Nephron progenitor cell (in vitro differentiated cells): ENCODE measurements around the gene SEMA4C.
"Not testable (repeated sequence)": the region's sequence is repeated elsewhere in the genome, so short reads cannot be mapped to it uniquely, and the experiment has no call there.

Source experiments
- DNase-seq: peaks from one replicate; pipeline ENCODE4 v3.0.0; 2021
- H3K27ac Mint-ChIP-seq: 2 replicates; pipeline ENCODE4 v1.8.0; 2021; ENCODE audit warnings: mild to moderate bottlenecking, moderate library complexity, mixed read lengths
- H3K27me3 Mint-ChIP-seq: 2 replicates; pipeline ENCODE4 v1.8.0; 2021; ENCODE audit warnings: mild to moderate bottlenecking, low read depth, mixed read lengths; ENCODE audit not compliant: poor library complexity
- H3K36me3 Mint-ChIP-seq: 2 replicates; pipeline ENCODE4 v1.8.0; 2021; ENCODE audit warnings: low read depth, mixed read lengths
- H3K4me1 Mint-ChIP-seq: 2 replicates; pipeline ENCODE4 v1.8.0; 2021; ENCODE audit warnings: mixed read lengths
- H3K4me3 Mint-ChIP-seq: 2 replicates; pipeline ENCODE4 v1.8.0; 2021; ENCODE audit warnings: mild to moderate bottlenecking, moderate library complexity, mixed read lengths
- H3K9me3 Mint-ChIP-seq: 2 replicates; pipeline ENCODE4 v1.8.0; 2021; ENCODE audit warnings: mild to moderate bottlenecking, moderate library complexity, mixed read lengths
- TF ChIP-seq, protein P1 (sequence below): fragments of 200-600 bp; sonication (generic); IDR thresholded peaks from 2 replicates; pipeline ENCODE4 v1.5.0; 2021; ENCODE audit warnings: antibody characterized with exemption

The SEMA4C gene

DNA sequence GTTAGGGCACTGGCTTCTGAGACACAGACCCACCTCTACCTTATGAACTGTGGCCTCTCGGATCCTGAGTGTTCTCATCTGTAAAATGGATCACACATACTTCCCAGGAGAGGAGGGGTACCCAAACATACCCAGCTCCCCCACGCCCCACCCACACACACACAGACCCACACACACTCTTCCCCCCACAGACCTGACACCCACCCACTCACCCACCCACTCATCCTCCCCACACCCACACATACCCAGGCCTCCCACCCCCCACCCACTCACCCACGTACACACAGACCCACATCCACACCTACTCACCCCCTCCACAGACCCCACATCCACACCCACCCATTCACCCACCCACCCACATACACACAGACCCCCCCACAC, 24.3 kb upstream of the SEMA4C start:
- Mint-ChIP-seq H3K27ac (no peak overlapping the region), H3K36me3 (no peaks in the 10 kb centered on the region), H3K27me3 (no peaks in the 10 kb centered on the region), H3K9me3 (no peaks in the 10 kb centered on the region), H3K4me3 (no peak overlapping the region), H3K4me1 (peaks cover 85% of the 10 kb centered on the region)
- DNase-seq: no peak
- TF ChIP-seq, protein P1, sequence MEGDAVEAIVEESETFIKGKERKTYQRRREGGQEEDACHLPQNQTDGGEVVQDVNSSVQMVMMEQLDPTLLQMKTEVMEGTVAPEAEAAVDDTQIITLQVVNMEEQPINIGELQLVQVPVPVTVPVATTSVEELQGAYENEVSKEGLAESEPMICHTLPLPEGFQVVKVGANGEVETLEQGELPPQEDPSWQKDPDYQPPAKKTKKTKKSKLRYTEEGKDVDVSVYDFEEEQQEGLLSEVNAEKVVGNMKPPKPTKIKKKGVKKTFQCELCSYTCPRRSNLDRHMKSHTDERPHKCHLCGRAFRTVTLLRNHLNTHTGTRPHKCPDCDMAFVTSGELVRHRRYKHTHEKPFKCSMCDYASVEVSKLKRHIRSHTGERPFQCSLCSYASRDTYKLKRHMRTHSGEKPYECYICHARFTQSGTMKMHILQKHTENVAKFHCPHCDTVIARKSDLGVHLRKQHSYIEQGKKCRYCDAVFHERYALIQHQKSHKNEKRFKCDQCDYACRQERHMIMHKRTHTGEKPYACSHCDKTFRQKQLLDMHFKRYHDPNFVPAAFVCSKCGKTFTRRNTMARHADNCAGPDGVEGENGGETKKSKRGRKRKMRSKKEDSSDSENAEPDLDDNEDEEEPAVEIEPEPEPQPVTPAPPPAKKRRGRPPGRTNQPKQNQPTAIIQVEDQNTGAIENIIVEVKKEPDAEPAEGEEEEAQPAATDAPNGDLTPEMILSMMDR: no peak

DNA sequence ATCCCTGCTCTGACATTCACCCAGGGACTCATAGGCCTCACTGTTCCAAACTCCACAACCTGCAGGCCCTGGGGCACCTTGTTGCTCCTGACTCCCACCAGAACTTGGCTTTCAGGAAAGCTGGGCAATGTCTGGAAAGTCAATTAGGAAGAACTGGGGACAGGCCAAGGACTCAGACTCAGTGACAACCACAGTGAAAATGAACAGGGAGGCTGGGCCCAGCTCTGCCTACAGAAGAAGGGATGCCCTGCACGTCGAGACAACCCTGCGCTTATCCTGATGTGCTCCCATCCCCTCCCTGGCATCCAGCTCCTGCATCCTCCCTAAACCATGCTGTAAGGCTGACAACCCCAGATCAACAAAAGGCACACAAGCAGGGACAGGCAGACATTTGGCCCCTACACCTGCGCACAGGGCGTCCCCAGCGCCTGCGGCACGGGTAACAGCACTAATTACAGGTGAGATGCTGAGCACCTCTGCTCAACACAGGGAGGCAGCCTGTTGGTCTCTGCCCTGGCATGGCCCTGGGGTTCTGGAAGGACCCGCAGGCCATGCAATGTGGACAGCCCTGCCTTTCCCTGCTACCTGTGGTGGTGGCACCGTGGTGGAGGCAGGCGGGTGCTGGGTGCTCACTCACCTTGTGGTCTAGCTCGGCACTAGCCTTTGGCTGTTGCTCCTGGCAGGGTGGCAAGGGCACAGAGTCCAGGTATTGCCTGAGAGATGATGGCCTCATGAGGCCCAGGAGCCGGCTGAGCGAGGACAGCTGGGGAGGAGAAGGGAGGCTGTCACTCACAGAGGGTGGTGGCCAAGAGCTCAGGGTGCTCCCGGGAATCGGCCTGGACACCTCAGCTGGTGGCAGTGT, 23.6 kb upstream of the SEMA4C start:
- TF ChIP-seq, protein P1: no peak
- peaks cover 85% of the 10 kb centered on the region for H3K4me1 Mint-ChIP-seq

DNA sequence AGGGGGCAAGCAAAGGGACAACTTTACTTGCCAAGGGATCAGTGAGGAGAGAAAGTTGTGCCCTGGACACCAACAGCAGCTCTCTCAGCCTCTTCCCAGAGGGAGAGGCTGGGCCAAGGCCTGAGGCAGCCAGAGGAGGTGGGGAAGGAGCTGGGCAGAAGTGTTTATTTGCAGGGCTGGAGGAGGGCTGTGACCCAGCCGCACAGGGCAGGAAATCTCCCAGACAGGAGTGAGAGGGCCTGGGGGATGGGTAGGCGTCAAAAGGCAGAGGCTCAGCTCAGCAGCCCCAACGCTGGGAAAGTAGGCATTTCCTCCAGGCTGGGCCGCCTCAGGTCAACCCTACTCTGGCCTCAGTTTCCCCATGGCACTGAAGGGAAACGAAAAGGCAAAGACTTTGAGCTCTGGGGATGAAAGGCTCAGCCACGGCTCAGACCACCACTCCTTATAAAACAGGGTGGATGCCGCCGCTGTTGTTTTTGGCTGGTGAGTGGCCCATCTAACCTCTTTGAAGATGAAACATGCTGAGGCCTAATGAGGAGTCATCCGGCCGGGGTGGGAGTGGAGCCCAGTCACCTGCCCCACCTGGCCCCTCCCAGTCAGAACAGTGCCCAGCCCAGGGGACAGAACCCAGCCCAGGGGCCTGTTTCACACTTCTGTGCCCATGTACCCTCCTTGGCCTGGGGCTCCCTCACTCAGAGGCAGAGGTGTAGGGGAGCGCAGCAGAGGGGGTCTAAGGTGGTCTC, 21.9 kb upstream of the SEMA4C start:
- TF ChIP-seq, protein P1: no peak
- Mint-ChIP-seq H3K27ac (peak overlapping the region; percentile 90), H3K4me1 (peaks cover 84% of the 10 kb centered on the region), H3K27me3 (no peaks in the 10 kb centered on the region), H3K36me3 (no peaks in the 10 kb centered on the region), H3K4me3 (peak overlapping the region; percentile 50), H3K9me3 (no peaks in the 10 kb centered on the region)
- peak; percentile 33 for DNase-seq

More for the DNA sequence above, 23.6 kb upstream of the SEMA4C start:
- H3K27me3 Mint-ChIP-seq: no peaks in the 10 kb centered on the region
- H3K36me3 Mint-ChIP-seq: no peaks in the 10 kb centered on the region
- no peak overlapping the region for H3K4me3 Mint-ChIP-seq
- H3K9me3 Mint-ChIP-seq: no peaks in the 10 kb centered on the region
- DNase-seq: no peak
- H3K27ac Mint-ChIP-seq: peak overlapping the region; percentile 29

DNA sequence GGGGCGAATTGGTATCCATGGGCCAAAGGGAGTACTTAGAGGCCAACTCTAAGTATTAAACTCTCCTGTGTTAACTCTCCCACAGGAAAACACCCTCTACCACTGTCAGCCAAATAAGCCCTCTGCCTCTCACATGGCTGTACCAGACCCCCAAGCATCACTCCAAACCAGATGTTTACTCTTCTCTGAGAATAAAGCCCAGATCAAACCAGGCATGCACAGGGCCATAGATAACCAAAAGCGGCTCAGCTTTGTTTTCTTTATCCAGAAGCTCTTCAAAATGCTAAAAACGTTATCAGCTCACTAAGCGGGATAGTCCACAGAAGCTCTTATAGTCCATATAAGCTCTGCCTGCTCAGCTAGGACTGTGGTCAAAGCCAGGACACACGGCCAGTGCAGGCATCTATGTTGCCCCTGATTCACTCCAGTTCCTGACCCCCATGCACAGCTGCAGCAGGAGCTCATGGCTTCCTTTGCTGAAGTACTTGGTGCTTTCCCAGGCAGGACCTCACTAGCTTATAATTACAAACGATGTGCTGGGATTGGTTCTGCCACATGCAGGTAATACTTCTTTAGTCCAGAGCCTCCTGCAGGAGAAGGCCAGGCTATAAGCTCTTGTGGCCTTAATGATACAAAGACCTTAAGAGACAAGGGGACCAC, 21.0 kb upstream of the SEMA4C start:
- TF ChIP-seq, protein P1: no peak
- H3K9me3 Mint-ChIP-seq: no peaks in the 10 kb centered on the region
- H3K4me1 Mint-ChIP-seq: peaks cover 83% of the 10 kb centered on the region
- H3K4me3 Mint-ChIP-seq: peak overlapping the region; percentile 50
- H3K27ac Mint-ChIP-seq: peak overlapping the region; percentile 90
- no peaks in the 10 kb centered on the region for H3K27me3 Mint-ChIP-seq
- H3K36me3 Mint-ChIP-seq: no peaks in the 10 kb centered on the region
- DNase-seq: no peak

DNA sequence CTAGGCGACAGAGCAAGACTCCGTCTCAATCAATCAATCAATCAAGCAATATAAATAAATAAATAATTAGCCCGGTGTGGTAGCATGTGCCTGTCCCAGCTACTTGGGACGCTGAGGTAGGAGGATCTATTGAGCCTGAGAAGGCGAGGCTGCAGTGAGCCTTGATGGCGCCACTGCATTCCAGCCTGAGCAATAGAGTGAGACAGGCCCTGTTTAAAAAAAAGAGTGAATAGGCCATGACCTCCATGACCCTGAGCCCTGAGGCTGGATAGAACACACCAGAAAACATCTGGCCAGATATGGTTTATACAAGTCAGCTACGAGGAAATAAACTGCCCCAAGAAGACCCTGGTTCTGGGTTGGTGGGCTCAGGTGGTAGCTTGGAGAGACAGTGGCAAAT, 20.4 kb upstream of the SEMA4C start:
- TF ChIP-seq, protein P1: no peak
- no peaks in the 10 kb centered on the region for H3K27me3 Mint-ChIP-seq
- no peak overlapping the region for H3K4me3 Mint-ChIP-seq
- DNase-seq: no peak
- H3K4me1 Mint-ChIP-seq: peaks cover 80% of the 10 kb centered on the region
- no peaks in the 10 kb centered on the region for H3K9me3 Mint-ChIP-seq
- H3K36me3 Mint-ChIP-seq: no peaks in the 10 kb centered on the region
- peak overlapping the region; percentile 90 for H3K27ac Mint-ChIP-seq

DNA sequence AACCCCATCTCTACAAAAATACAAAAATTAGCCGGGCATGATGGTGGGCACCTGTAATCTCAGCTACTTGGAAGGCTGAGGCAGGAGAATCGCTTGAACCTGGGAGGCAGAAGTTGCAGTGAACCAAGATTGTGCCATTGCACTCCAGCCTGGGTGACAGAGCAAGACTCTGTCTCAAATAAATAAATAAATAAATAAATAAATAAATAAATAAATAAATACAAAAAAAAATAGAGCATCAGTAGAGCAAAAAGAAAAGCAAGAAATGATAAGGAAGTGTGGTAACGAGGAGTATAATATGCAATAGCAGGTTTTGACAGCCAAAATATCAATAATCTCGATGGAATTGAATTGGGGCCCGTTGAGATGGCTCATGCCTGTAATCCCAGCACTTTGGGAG, 19.6 kb upstream of the SEMA4C start:
- DNase-seq, H3K9me3 Mint-ChIP-seq, H3K4me3 Mint-ChIP-seq, H3K27me3 Mint-ChIP-seq, H3K27ac Mint-ChIP-seq, H3K36me3 Mint-ChIP-seq: not testable (repeated sequence)
- H3K4me1 Mint-ChIP-seq: peaks cover 82% of the 10 kb centered on the region
